HG03108 (cell line): ENCODE data around the gene ZNF185.

Experiments used
- ATAC-seq: cut with Tn5 transposase; IDR thresholded peaks from one replicate; pipeline ENCODE4 v1.9.1; 2021; ENCODE audit warnings: moderate library complexity; ENCODE audit not compliant: unreplicated experiment

Gene ZNF185

GRCh38 chrX:152945021-152945979 is 47.4 kb downstream of the ZNF185 start:
- no peak for ATAC-seq

- no peak for ATAC-seq
These were observed 48.8 kb downstream of the ZNF185 start for GRCh38 chrX:152946681-152947080.
